HG02852 (cell line): ENCODE data around the gene SGCD.

Experiments used
- ATAC-seq: cut with Tn5 transposase; IDR thresholded peaks from one replicate; pipeline ENCODE4 v1.9.1; 2021; ENCODE audit warnings: mild to moderate bottlenecking, moderate library complexity; ENCODE audit not compliant: unreplicated experiment

The SGCD gene

DNA sequence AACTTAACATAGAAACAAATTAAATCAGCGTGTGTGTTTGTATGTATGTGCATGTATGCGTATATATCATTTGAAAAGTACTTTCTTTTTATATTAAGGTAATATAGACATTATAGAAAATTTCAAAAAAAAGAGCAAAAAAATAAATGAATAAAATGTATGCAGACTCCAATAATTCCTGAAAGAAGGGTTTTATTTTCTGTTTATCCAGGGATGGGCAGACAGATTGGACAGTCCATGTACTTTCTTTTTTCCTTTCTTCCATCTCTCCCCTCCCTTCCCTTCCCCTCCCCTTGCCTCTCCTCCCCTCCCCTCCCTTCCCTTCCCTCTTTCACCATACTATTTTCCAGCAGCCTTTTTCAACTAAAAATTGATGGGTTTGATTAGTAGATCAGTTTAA lies 123.8 kb downstream of the SGCD start:
- no peak for ATAC-seq

DNA sequence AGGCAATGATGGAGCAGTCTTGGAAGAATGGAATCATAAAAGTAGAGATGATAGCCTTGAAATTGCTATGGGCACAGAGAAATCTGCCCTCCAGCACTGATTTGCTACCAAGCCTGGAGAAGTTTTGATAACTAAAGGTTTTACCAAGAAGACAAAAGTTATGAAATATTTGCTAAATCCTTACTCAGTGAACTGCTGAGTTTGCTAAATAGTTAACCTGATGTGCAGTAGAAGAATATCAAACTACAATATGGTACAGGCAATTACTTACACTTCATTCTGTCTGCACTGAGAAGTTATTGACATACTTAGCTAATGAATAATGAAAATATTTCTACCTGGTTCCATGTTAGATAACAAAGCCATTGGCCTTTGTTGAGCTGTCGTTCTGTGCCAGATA lies 124.5 kb downstream of the SGCD start:
- ATAC-seq = no peak

DNA sequence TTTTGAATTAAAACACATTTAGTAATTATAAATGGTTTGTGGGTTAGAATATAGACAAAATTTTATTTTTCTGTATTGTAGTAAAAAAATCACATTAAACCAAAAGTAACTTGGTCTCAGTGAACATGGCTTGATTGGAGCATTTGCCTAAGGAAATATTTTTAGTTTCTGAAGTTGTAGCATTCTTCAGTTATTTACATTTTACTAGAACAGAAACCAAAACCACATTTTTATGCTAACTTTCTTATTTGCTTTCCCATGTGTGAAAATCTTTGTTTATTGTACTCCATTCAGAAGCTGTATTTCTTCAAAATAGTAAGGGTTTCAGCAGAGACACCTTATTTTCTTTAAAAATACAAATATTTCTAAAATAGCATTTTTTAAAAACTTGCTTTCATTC lies 129.9 kb downstream of the SGCD start:
- no peak for ATAC-seq

DNA sequence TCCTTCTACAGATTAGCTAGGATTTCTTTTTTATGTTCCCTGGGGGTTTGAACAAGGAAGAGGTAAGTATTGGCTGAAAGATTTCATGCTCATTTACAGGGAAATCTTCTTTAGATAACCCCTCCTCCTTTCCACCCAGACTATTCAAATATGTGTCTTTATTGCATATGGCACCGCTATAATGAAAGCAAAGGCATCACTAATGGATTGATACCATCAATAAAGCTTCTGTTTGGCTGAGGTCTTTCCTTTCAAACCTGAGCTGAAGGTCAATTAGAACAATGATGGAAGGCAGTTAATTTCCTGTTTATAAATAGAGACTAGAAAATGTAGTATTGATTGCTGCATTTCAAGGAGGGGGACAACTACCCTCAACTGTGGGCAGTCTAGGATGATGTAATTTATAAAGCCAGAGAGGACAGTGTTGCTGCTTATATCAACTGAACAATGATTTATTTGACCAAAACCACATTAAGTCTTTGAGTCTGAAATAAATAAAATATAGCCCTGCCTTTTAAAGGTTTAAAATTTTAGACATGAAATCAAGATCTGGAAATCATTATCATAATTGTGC lies 132.9 kb downstream of the SGCD start:
- ATAC-seq = no peak

DNA sequence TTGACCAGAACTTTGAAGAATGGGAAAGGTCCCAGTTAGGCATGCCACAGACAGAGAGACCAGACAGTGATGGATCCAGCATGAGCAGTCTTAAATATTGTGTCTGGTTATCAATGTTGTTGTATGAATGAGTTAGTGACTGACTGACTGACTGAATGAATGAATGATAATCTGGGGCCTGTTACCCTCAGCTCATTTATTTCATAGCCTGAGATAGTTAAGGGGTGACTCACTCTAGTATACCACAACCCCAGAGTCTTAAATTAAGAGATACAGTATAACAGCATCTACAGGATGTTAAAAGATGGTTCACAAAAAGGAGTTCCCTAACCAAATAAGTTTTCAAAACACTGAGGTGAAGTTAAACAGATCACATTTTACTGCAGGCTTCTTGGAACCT lies 133.5 kb downstream of the SGCD start:
- ATAC-seq = no peak

DNA sequence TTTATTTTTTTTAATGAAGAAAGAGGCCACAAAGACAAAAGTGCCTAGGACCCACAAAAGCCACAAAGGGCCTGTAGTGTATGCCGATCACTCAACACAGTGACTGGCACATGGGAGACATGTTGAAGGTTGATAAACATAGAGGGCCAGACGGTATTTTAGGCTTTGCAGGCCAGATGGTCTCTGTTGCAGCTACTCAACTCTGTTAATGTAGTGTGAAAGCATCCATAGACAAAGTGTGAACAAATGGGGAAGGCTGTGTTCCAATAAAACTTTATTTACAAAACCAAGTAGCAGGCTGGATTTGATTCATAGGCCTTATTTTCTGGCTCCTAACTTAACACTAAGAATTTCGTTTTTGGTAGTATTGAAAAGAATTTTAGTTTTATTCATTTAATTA lies 139.9 kb downstream of the SGCD start:
- ATAC-seq = no peak

DNA sequence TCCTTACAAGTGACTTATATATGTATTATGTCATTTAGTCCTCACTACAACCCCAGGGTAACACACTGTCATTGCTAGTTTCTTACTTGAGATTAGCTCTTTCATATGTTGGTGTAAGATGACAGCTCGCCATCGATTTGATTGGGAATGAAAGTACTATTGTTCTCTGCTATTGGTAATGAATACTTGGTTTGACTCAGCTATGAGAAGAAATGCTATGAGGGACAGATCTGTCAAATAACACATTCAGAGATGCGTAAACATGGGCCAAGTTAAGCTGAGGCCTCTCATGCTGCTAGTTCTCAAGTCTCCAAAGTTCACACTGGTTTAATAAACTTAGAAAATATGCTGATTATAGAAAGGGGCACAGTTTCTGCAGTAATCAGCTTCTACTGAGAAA lies 142.7 kb downstream of the SGCD start:
- no peak for ATAC-seq

DNA sequence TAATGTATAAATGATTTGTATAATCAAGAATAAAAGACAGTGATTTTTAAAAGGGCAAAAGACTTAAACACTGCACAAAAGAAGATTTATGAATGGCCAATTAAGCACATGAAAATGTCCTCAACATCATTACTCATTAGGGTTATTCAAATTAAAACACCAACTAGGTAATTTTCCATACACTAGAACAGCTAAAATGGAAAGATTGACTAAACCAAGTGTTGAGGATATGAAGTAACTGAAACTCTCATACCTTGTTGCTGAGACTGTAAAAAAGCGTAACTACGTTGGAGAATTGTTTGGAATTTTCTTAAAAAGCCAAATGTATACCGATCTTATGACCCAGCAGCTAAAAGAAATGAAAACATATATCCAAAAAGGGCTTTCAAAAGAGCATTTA lies 144.9 kb downstream of the SGCD start:
- no peak for ATAC-seq

DNA sequence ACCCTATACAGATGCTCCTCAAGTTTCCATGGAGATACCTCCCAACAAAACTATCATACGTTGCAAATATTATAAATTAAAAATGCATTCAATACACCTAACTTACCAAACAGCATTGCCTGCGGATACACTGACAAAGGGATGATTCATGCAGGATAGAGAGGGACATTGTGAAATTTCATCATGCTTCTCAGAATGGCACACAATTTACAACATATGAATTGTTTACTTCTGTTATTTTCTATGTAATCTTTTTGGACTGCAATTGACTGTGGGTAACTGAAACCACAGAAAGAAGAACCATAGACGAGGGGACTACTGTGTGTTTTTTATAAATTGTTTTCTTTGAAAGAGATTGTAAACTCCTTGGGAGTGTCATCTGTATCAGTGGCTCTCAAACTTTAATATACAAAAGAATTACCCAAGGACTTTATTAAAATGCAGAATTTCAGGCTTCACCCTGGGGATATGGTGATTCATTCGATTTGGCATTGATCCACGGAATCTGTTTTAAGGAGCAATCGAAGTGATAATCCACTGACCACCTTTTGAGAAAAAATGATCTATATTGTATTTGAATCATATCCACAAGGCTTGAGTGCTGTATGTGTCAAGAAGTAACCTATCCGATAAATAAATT lies 146.4 kb downstream of the SGCD start:
- ATAC-seq = no peak

DNA sequence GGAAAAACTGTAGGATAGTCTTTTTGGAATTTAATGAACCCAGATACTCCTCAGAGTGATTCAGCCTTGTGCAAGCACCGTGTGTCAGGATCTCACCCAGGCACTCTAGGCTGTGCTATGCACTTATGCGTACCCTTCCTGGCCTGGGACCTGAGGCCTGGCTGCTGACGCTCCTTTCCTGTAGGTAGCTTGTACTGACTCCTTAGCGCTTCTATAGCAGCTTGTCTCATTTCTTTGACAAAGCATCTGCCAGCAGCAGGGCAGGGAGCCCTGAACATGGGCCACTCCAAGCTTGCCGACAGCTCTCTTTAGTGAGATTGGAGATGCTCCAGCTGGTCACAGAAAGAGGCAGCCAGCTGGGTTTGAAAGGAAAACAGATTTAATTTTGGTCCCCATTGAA lies 147.3 kb downstream of the SGCD start:
- ATAC-seq = no peak

DNA sequence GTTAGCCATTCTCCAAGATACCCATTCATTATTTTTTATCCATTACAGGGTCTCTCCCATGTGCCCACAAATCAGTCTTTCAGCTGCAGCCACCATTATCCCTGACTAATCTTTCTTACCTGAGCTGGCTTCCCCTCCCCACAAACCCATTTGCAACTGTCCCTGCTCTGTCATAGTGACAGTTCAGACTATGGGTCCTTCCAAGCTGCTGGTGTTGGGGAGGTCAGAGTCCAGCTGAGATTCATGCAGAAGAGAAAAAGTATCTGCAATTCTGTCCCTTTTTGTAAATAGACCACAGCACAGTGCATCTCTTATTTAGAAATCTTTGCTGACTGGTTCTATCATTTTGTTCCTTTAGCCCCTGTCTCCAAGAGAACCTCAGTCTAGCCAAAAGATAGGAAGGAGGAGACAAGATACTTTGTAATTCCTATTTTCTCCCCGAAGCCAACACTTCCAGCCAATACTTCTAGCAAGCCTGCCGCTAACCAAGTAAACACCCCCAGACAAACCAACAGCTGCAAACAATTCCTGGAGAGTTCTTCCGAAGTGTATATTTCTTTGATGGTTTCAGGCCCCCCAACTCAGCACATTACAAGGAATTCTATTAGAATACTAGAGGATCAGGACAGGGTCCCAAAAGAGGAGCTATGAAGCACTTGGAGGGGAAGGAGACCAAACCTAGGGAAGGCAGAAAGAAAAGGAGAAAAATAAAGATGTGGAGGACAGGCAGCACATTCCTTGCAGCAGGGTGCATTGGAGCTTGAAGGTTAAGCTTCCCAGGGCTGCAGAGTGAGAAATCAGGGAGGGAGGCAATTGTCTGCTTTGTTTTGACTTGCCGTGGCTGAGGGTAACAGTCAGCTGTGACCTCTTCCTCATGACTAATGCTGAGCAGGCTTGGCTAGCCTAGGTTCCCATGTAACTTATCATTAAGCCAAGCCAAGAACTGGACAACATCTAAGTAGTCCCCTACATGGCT lies 148.5 kb downstream of the SGCD start:
- no peak for ATAC-seq

DNA sequence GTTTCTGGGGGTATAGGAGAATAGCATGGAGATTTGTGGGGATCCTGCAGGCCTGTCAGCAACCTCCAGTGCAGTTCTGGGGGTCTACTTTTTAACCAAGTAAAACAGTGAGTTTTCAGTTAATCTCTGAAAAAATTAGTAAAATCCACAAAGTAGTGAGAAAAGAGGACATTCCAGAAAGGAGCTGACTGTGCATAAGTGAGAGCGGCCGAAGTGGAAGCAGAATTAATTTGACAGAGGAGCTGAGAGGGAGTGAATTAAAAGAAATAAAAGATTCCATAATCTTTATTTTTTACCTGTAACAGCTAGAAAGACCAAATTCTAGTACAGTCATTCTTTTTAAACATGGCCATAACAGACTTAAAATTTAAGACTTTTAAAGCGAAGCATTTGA lies 149.2 kb downstream of the SGCD start:
- no peak for ATAC-seq

DNA sequence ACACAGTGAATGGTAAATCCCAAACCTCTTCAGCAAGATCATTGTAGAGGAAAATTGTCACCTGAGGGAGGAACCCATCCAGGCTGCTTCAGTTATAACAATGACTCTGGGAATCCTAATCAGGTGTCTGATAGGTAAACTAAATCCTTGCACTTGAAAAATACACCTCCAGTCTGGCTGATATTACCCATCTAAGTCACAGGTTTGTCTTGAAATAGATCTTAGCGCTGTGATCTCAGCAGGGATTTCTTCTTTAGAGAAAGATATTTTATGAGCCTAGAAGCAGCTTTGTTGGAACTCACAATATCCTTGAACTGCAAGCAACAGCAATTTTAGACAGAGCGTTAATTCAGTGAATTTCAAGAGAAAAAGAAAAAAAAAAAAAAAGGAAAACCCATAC lies 149.7 kb downstream of the SGCD start:
- no peak for ATAC-seq

DNA sequence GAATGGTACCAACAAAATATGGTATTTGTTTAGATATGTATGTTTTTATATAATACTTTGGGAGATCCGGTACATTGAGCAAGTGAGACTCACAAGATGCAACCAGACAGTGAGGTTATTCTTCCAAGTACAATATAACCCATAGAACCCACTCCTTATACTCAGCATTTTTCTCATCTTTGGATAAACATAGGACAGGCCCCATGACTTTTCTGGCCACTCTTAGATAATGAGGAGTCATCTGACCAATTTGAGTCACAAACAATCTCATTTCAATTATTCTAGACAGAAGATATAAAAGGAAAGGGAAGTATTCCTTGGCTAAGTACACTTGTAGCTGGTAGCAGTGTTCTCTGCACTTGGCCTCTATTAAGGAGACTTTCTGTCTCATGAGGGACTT lies 150.2 kb downstream of the SGCD start:
- no peak for ATAC-seq

DNA sequence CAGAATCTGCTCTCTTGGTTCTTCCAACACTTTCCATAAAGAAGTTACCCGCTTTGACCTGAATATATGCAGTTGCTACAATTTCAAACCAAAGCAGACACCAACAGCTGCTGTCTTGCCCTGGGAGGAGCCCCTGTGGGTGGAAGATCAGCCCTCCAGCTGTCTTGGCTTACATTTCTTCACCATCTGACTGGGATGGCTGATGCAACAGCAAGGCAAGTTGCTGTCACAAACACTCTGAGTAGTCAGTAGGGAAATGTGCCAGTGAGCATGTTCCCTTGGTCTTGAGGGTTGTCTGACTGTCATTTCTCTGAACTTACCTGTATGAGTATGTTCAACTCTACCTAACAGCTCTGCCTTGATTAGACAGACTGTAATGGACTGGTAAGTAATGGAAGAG lies 152.9 kb downstream of the SGCD start:
- ATAC-seq = no peak

DNA sequence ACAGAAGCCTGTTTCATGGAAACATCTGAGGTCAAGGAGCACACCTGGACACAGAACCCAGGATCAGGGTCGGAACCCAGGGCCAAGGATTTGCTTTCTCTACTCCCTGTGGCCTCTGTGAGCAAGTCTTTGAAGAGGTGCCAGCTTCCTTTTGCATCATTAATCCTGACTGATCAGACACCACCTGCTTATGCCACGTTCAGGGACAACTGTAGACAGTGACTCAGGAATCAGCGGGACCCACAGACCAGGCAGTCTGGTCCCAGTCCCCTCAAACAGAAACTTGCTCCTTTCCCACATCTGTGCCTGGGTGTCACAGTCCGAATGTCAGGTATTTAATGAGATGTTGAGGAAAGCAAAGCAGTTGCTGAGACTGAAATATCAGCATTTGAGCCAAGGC lies 154.8 kb downstream of the SGCD start:
- ATAC-seq = no peak

DNA sequence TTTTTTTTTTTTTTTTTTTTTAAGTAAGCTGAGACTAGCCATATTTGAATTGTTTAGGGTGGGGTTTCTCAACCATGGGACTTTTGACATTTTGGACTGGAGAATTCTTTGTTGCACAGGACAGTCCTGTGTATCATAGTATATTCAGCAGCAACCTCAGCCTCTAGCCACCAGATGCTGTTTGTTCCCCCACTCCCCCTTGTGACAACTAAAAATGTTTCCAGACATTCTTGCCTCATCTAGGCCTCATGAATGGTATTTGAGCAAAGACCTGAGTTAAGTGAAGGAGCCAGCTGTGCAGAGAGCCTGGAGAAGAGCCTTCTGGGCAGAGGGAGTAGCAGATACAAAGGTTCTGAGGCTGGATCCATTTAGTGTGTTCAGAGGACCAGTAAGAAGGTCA lies 155.9 kb downstream of the SGCD start:
- no peak for ATAC-seq

DNA sequence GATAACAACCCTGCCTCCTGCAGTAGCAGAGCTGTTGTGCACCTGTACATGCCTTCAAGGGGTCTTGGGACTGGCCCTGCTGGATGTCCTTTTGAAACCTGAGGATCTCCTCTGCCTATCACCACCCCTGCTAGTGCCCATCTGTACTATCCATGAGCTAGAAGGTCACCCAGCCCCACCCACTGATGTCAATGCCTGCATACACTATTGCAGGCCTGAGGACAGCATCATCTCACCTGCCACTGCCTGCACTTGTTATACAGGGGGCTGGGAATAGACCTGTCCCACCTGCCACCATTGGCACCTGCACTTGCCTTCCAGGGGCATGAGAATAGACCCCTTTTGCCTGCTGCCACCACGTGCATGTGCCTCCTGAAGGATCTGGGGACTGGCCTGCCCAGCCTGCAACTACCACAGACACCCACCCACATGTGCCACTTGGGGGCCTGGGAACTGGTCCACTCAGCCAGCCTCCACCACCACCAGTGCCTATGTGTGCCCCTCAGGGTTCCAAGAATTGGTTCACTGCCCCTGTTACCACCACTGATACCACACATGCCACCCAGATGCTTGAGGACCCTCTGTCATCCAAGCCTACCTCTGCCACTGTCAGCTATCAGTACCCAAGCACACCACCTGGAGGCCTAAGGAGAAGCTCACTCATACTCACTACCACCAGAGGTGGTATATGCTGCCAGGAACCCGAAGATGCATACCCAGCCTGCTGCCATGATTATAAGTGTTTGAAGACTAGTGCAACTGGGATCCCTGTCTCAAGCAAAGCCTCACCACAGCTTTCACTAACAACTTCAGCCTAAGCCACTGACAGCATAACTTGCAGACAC lies 159.7 kb downstream of the SGCD start:
- no peak for ATAC-seq

DNA sequence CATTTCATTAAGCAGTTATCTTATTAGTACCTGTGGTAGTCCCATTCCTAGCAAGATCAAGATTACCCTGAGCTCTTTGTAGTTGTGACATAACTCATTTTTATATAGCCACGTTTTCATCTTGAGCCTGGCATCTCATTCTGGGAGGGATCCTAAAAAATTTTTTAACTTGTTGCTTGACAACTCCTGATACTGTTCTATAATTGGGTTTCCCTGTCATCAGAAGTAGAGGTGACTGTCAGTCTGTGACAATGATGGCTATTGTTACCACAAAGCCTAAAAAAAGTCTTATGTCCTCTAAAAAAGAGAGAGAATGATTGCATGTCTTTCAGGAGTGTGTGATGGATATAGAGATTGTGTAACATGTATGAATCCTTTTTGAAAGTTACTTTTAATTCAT lies 164.8 kb downstream of the SGCD start:
- no peak for ATAC-seq

DNA sequence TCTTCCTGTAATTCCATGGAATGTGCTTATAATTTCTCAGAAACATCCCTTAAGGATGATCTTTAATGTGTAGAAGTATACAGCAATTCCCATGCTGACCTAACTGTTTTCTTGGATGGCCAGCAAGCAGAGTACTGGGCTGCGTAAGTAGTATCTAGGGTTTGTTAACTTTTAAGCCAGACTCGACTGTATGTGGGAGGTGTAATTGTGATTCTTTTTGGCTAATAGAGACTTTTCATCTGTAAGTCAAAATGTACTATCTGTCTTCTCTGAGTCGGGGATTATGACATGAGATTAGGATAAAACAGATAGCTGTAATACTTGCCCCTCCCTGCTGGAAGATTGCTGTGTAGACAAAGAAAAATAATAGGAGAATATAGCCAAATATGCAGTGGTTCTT lies 169.3 kb downstream of the SGCD start:
- no peak for ATAC-seq

DNA sequence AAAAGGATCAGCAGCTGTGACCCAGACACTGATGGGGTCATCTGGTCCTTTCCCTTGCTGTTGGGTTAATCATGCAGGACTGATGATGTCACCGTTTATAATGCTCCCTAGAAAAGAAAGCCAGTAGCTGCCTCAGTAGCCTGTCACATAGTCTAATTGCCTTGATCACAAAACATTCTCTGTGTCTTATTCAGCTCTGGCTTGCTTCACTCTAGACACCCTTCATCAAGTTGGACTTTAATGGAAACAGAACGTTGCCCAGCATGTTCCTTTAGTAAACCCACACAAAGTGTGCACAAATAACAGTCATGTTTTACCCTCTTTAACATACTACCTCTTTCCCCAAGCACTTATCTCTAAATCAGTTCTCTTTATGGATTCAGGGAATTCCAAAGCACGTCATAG lies 170.8 kb downstream of the SGCD start:
- ATAC-seq = peak; percentile 33
